Stimulated activated CD4-positive, alpha-beta T cell treated with anti-CD3 and anti-CD28 coated beads, Interleukin-4, amount 100 ng/mL, for 1 hour (primary cell): ENCODE measurements around the gene SHROOM2.

Experiments used
- DNase-seq: peaks from one replicate; pipeline ENCODE4 v3.0.0-alpha.2; 2020

Gene SHROOM2

GRCh38 chrX:9952300-9952699 lies 166.1 kb downstream of the SHROOM2 start:
- no peak for DNase-seq

- DNase-seq: no peak
These were observed 167.2 kb downstream of the SHROOM2 start for GRCh38 chrX:9953396-9953795.

- no peak for DNase-seq
These were observed 169.3 kb downstream of the SHROOM2 start for GRCh38 chrX:9955506-9955905.

DNA sequence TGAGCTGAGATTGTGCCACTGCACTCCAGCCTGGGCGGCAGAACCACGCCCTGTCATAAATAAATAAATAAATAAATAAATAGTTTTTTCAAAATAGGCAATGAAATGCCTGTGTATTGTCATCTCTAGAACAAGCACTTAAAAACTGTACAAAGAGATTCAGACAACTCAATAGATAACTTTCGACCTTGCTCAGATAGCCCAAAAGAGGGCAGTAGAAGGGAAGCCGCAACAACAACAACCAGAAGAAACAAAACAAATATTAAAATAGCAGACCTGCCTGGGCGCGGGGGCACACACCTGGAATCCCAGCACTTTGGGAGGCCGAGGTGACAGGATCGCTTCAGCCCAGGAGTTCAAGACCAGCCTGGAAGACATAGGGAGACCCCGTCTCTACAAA lies 171.5 kb downstream of the SHROOM2 start:
- no peak for DNase-seq

DNA sequence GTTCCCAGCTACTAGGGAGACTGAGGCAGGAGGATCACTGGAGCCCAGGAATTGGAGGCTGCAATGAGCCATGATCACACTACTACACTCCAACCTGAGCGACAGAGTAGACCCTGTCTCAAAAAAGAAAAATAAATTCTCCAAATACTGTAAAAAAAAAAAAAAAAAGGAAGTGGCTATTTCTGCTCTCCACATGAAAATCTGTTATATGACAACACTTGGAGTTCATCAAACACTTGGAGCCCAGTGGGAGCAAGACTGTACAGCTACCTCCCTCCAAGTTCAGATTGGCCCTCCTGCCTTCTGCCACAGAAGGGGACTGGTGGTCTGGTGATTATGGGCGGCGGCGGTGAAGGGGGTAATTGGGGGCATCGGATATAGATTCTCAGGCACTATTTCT lies 172.0 kb downstream of the SHROOM2 start:
- no peak for DNase-seq

GRCh38 chrX:9961750-9962149 lies 175.5 kb downstream of the SHROOM2 start:
- DNase-seq: no peak

GRCh38 chrX:9966775-9967408 lies 180.7 kb downstream of the SHROOM2 start, which contains the start of gene CLDN34:
Gene CLDN34 (plus strand): TSS chrX:9967358. CDS start chrX:9967358, 0 bp downstream.
- DNase-seq: no peak

DNA sequence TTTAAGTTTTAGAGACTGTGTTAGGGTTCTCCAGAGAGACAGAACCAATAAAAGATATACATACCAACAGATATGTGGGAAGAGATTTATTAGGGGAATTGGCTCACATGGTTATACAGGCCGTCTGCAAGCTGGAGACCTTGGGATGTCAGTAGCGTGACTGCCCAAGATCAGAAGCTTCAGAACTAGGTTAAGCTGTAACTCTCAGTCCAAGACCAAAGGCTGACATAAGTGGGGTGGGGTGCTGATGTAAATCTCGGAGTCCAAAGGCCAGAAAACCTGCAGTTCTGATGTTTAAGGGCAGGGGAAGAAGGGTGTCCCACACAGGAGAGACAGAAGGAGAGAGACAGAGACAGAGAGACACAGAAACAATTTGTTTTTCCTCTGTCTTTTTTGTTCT lies 191.4 kb downstream of the SHROOM2 start:
- no peak for DNase-seq

- DNase-seq: no peak
These were observed 194.2 kb downstream of the SHROOM2 start for GRCh38 chrX:9980401-9980800.

DNA sequence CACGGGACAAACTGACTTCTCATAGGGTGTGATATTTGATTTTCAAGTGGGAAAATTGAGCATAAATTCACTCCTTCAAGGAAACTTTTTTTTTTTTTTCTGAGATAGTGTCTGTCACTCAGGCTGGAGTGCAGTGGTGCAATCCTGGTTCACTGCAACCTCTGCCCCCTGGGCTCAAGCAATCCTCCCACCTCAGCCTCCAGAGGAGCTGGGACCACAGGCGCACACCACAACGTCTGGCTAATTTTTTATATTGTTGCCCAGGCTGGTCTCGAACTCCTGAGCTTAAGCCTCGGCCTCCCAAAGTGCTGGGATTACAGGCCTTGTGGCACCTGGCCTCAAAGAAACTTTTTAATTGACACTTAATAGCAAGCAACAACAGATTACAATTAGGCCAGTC lies 194.7 kb downstream of the SHROOM2 start:
- DNase-seq: no peak

DNA sequence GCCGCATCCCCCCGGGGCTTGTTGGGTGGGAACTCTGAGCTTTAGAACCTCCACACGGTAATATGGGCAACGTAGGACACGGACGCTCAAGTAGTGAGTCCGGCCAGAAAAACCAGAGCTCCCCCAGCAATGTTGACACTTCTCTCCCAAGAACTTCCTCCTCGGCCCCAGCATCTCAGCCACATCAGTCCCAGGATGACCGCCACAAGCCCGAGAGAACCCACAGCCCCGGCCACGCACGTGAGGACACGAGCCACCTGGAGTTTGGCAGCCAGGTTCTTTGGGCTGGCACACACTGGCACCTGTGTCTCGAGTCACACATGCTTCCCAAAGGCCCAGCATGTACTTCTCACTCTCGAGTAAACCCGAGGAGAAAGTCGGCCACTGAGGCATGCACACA lies 197.2 kb downstream of the SHROOM2 start:
- no peak for DNase-seq

GRCh38 chrX:9983846-9984245 lies 197.6 kb downstream of the SHROOM2 start:
- DNase-seq: no peak

DNA sequence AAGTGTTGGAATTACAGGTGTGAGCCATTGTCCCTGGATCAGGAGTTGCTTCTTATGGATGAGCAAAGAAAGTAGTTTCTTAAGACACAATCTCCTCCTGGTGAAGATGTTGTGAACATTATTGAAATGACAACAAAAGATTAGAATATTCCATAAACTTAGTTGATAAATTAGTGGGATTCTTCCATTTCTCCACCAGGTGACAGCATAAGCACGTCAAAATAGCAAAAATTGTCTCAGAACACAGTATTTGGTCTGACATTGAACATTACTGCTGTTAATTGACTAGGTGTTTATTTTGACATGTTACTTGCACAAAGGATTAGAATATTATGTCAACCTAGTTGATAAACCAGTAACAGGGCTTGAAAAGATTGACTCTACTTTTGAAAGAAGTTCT lies 202.5 kb downstream of the SHROOM2 start:
- DNase-seq: no peak

DNA sequence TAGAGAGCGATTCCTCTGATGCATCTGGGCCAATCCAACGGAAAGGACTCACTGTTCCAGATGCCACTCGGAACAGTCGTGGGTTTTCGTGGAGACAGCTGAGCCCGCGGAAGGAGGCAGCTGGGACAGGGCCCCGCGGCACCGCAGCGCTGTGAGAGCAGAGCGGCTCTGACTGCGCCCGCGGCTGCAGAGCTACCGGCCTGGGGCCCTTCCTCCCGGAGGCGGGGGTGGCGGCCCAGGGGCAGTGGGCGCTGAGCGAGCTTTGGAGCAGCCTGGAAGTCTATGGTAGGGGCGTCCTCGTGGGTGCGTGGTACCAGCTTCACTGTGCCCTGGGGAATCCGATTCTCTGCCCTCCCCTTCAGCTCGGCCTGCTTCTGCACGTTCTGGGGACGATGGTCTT lies 205.8 kb downstream of the SHROOM2 start:
- DNase-seq: no peak

GRCh38 chrX:9992724-9993123 lies 206.5 kb downstream of the SHROOM2 start:
- DNase-seq: no peak

- peak; percentile 76 for DNase-seq
These were observed 209.7 kb downstream of the SHROOM2 start for GRCh38 chrX:9995855-9996339.

GRCh38 chrX:9997041-9997440 lies 210.8 kb downstream of the SHROOM2 start:
- no peak for DNase-seq

DNA sequence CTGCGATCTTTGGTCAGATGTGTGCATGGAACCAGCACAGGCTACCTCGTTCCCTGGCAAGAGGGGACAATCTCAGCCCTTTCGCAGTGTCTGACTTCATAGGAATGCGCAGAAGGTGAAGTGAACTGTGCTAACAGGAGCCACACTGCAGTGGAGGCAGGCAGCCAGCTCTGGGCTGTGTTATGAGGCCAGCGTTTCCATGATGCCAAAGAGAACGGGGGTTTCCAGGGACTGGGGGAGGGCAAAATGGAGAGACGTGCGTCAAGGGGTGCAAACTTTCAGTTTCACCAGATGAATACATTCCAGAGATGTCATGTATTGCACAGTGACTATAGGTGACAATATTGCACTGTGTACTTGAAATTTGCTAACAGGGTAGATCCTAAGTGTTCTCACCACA lies 211.3 kb downstream of the SHROOM2 start:
- DNase-seq: peak; percentile 49
